Measurements from ENCODE around the gene ESR2.

GRCh38 chr14:64213853-64214570 is 80.2 kb downstream of the ESR2 start:
- TF ChIP-seq POLR2AphosphoS5 (IDR thresholded peaks at IDR 0.05; ENCODE audit: low read depth, low read length) (no peak), POLR2A (IDR thresholded peaks at IDR 0.05; ENCODE audit: low read depth, low read length) (no peak), TAF1 (IDR thresholded peaks at IDR 0.05; ENCODE audit: low read depth, low read length) (no peak)

Measured in GM12891 (cell line).